BE2C (cell line): ENCODE results near the gene MSLN.
A peak's percentile ranks its signal among the peaks of the same experiment; 100 is the strongest.

ENCODE experiments used
- DNase-seq: peaks from one replicate; pipeline ENCODE4 v3.0.0-alpha.2; 2020
- H3K27me3 ChIP-seq: fragments of 250-450 bp; sonication (Bioruptor Pico); 2 replicates; pipeline ENCODE4 v1.5.1; 2020; ENCODE audit warnings: mild to moderate bottlenecking
- H3K36me3 ChIP-seq: fragments of 250-450 bp; sonication (Bioruptor Pico); 2 replicates; pipeline ENCODE4 v1.5.1; 2020; ENCODE audit warnings: mild to moderate bottlenecking
- H3K4me1 ChIP-seq: fragments of 250-450 bp; sonication (Bioruptor Pico); 2 replicates; pipeline ENCODE4 v1.5.1; 2020
- H3K4me3 ChIP-seq: 2 replicates; pipeline ENCODE4 v1.5.1; 2011; ENCODE audit warnings: low read depth, low read length
- H3K9me3 ChIP-seq: fragments of 250-450 bp; sonication (Bioruptor Pico); 2 replicates; pipeline ENCODE4 v1.5.1; 2020
- TF ChIP-seq, protein P1 (sequence below): IDR thresholded peaks from 2 replicates; pipeline ENCODE4 v1.5.1; 2012; ENCODE audit warnings: mild to moderate bottlenecking, low read depth, low read length

MSLN gene

GRCh38 chr16:793414-793813 lies 32.9 kb downstream of the MSLN start:
- DNase-seq, result no peak
- Histone ChIP-seq H3K9me3 (no peaks in the 10 kb centered on the region), H3K4me1 (no peaks in the 10 kb centered on the region), H3K36me3 (peaks cover 27% of the 10 kb centered on the region), H3K4me3 (no peak overlapping the region), H3K27me3 (no peaks in the 10 kb centered on the region)
- TF ChIP-seq, protein P1, sequence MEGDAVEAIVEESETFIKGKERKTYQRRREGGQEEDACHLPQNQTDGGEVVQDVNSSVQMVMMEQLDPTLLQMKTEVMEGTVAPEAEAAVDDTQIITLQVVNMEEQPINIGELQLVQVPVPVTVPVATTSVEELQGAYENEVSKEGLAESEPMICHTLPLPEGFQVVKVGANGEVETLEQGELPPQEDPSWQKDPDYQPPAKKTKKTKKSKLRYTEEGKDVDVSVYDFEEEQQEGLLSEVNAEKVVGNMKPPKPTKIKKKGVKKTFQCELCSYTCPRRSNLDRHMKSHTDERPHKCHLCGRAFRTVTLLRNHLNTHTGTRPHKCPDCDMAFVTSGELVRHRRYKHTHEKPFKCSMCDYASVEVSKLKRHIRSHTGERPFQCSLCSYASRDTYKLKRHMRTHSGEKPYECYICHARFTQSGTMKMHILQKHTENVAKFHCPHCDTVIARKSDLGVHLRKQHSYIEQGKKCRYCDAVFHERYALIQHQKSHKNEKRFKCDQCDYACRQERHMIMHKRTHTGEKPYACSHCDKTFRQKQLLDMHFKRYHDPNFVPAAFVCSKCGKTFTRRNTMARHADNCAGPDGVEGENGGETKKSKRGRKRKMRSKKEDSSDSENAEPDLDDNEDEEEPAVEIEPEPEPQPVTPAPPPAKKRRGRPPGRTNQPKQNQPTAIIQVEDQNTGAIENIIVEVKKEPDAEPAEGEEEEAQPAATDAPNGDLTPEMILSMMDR, result no peak

DNA sequence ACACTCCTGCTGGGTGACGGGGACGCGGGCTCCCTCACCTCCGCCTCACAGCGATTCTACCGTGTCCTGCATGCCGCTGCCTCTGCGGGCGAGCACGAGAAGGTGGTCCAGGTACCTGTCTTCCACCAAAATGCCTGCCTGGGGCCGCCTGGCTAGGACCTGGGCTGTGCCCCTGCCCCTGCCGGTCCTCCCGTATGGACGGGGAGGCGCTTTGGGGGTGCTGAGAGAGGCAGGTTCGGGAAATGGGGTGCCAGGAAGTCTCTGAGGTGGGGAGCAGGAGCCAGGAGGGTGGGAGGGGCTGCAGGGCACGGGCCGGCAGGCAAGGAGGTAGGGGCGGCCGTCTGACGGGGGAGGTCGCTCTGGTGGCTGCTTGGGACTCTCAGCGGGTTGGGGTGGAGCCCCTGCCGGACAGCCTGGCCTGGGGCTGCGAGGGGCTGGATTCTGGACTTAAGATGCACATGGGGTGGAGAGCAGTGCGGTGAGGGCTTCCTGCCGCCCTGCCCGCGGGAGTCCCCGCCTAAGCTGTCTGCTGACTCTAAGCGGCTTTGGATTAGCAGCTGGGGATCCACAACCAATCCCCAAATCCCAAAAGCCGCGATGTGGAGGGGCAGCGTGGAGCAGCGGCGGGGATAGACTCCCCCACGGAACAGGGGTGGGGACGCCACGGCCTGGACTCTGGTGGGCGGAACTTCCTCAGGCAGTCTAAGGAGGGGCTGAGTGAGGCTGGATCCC lies 33.7 kb downstream of the MSLN start:
- DNase-seq, result no peak
- peaks cover 27% of the 10 kb centered on the region for H3K36me3 ChIP-seq
- no peaks in the 10 kb centered on the region for H3K4me1 ChIP-seq
- H3K4me3 ChIP-seq, result no peak overlapping the region
- H3K27me3 ChIP-seq, result peaks cover 1% of the 10 kb centered on the region
- no peaks in the 10 kb centered on the region for H3K9me3 ChIP-seq
- TF ChIP-seq, protein P1, result no peak

DNA sequence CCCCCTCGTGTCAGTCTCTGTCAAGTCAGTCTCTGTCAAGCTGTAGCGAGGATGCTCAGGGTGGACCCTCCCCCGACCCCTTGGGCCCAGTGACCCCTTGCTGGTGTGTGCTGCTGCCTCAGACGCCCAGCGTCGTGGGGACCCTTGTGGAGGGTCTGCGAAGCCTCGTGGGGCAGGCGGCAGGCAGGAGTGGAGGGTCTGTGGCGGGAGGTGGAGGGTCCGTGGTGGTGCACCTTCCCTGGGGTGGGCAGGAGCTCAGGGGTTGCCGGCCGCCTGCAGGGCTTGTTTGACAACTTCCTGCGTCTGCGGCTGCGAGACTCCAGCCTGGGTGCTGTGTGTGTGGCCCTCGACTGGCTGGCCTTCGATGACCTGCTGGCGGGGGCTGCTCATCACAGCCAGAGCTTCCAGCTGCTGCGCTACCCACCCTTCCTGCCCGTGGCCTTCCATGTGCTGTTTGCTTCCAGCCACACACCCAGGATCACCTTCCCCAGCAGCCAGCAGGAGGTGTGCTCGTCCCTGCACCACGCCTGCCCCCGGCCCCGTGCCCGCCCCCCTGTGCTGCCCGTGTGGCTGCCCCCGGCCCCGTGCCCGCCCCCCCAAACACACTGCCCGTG lies 34.4 kb downstream of the MSLN start:
- Histone ChIP-seq H3K36me3 (peaks cover 27% of the 10 kb centered on the region), H3K4me1 (no peaks in the 10 kb centered on the region), H3K9me3 (no peaks in the 10 kb centered on the region), H3K4me3 (no peak overlapping the region), H3K27me3 (peaks cover 7% of the 10 kb centered on the region)
- DNase-seq, result peak; percentile 53
- TF ChIP-seq, protein P1, result no peak

GRCh38 chr16:795580-796229 lies 35.2 kb downstream of the MSLN start:
- H3K9me3 ChIP-seq, result no peaks in the 10 kb centered on the region
- peaks cover 14% of the 10 kb centered on the region for H3K27me3 ChIP-seq
- TF ChIP-seq, protein P1, result no peak
- no peak for DNase-seq
- H3K4me1 ChIP-seq, result no peaks in the 10 kb centered on the region
- no peak overlapping the region for H3K4me3 ChIP-seq
- H3K36me3 ChIP-seq, result peaks cover 26% of the 10 kb centered on the region

DNA sequence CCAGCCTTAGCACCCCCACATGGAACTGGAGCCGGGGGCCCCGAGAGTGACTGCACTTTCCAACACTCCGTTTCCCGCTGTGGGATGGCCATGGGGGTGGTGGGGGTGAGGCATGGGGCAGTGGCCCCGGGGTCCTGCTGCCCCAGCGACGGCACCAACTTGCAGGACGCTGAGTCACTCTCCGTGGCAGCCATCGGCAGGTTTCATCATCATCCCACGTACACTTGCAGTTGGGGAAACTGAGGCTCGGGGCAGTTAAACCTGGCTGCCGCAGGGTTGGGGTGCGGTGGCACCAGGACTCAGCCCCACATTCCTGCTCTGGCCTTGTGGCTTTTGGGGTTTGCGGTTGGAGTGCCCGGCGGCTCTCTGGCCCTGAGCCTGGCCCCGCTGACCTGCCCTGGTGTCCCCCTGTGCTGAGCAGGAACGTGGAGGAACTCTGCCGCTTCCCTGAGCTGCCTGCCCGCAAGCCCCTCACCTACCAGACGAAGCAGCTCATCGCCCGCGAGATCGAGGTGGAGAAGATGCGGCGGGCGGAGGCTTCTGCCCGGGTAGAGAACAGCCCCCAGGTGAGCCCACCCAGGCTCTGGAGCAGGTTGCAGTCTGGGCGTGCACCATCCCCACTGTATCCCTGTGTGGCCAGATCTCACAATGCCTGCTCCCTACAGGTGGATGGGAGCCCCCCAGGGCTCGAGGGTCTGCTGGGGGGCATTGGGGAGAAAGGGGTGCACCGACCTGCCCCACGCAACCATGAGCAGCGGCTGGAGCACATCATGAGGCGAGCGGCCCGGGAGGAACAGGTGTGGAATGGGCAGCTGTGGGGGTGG lies 36.0 kb downstream of the MSLN start:
- TF ChIP-seq, protein P1, result no peak
- peaks cover 21% of the 10 kb centered on the region for H3K36me3 ChIP-seq
- DNase-seq, result no peak
- no peak overlapping the region for H3K4me3 ChIP-seq
- H3K9me3 ChIP-seq, result no peaks in the 10 kb centered on the region
- H3K27me3 ChIP-seq, result peaks cover 22% of the 10 kb centered on the region
- H3K4me1 ChIP-seq, result no peaks in the 10 kb centered on the region
